Embryonic facial prominence (tissue), 1 donor: ENCODE results near the gene EME1.

Source experiments
- DNase-seq: peaks from one replicate; pipeline ENCODE4 v3.0.0-alpha.2; 2016; ENCODE audit errors: extremely low spot score

EME1 gene

GRCh38 chr17:50347894-50348291 is 25.1 kb upstream of the EME1 start:
- DNase-seq = no peak

- DNase-seq = no peak
These were observed 24.3 kb upstream of the EME1 start for GRCh38 chr17:50348522-50349242.

GRCh38 chr17:50349243-50349600 is 23.8 kb upstream of the EME1 start:
- DNase-seq = no peak

GRCh38 chr17:50350733-50351132 is 22.3 kb upstream of the EME1 start:
- no peak for DNase-seq

- DNase-seq = no peak
These were observed 20.8 kb upstream of the EME1 start for GRCh38 chr17:50352072-50352692.

GRCh38 chr17:50352693-50353599 is 20.1 kb upstream of the EME1 start:
- no peak for DNase-seq

GRCh38 chr17:50353600-50354195 is 19.3 kb upstream of the EME1 start:
- DNase-seq = no peak

- no peak for DNase-seq
These were observed 18.8 kb upstream of the EME1 start for GRCh38 chr17:50354198-50354597.

GRCh38 chr17:50354776-50355175 is 18.3 kb upstream of the EME1 start:
- no peak for DNase-seq

- no peak for DNase-seq
These were observed 17.7 kb upstream of the EME1 start for GRCh38 chr17:50355336-50355700.

- no peak for DNase-seq
These were observed 17.2 kb upstream of the EME1 start for GRCh38 chr17:50355701-50356341.

- DNase-seq = no peak
These were observed 16.6 kb upstream of the EME1 start for GRCh38 chr17:50356418-50356817.

GRCh38 chr17:50356892-50357510 is 16.0 kb upstream of the EME1 start:
- no peak for DNase-seq

GRCh38 chr17:50358177-50358576 is 14.9 kb upstream of the EME1 start:
- DNase-seq = no peak

- DNase-seq = no peak
These were observed 13.9 kb upstream of the EME1 start for GRCh38 chr17:50359005-50359699.

GRCh38 chr17:50359998-50360461 is 13.0 kb upstream of the EME1 start:
- DNase-seq = no peak

- no peak for DNase-seq
These were observed 12.4 kb upstream of the EME1 start for GRCh38 chr17:50360486-50361115.

- peak; percentile 28 for DNase-seq
These were observed 11.2 kb upstream of the EME1 start for GRCh38 chr17:50361561-50362480.

- DNase-seq = no peak
These were observed 10.4 kb upstream of the EME1 start for GRCh38 chr17:50362661-50363060.
